ENCODE data around the gene STXBP4. TPM values are rescaled to one million over a fixed set of nuclear protein-coding genes. Genes with fewer than 3 reads are reported as not detected.

The STXBP4 gene
- total RNA-seq, 1 donor from 2014 or later: 12.0 TPM

GRCh38 chr17:54932711-54933110 lies 35.9 kb upstream of the STXBP4 start:
- intact Hi-C loops (cut with DNase I): no loop called here
- Histone ChIP-seq H3K27ac (no peak overlapping the region), H3K4me1 (no peaks in the 10 kb centered on the region), H3K9me3 (no peaks in the 10 kb centered on the region), H3K4me3 (no peak overlapping the region), H3K27me3 (no peaks in the 10 kb centered on the region), H3K36me3 (peaks cover 24% of the 10 kb centered on the region)
- TF ChIP-seq CTCF (IDR thresholded peaks at IDR 0.05): no peak
- DNase-seq: no peak
- ATAC-seq: no peak

GRCh38 chr17:54933921-54934320 lies 34.6 kb upstream of the STXBP4 start:
- H3K27ac ChIP-seq: no peak overlapping the region
- no peak for DNase-seq
- ATAC-seq: no peak
- H3K4me1 ChIP-seq: no peaks in the 10 kb centered on the region
- H3K27me3 ChIP-seq: no peaks in the 10 kb centered on the region
- intact Hi-C loops (cut with DNase I): no loop called here
- peaks cover 25% of the 10 kb centered on the region for H3K36me3 ChIP-seq
- no peak overlapping the region for H3K4me3 ChIP-seq
- no peaks in the 10 kb centered on the region for H3K9me3 ChIP-seq
- TF ChIP-seq CTCF (IDR thresholded peaks at IDR 0.05): no peak

- no peak for DNase-seq
- H3K36me3 ChIP-seq: peaks cover 33% of the 10 kb centered on the region
- no peaks in the 10 kb centered on the region for H3K9me3 ChIP-seq
- TF ChIP-seq CTCF (IDR thresholded peaks at IDR 0.05): no peak
- no peaks in the 10 kb centered on the region for H3K27me3 ChIP-seq
- no peak overlapping the region for H3K27ac ChIP-seq
- intact Hi-C loops (cut with DNase I): no loop called here
- no peak overlapping the region for H3K4me3 ChIP-seq
- ATAC-seq: no peak
- no peaks in the 10 kb centered on the region for H3K4me1 ChIP-seq
Observed at GRCh38 chr17:54935471-54935870, 33.1 kb upstream of the STXBP4 start.

GRCh38 chr17:54937018-54937417 lies 31.5 kb upstream of the STXBP4 start:
- DNase-seq: no peak
- no peaks in the 10 kb centered on the region for H3K4me1 ChIP-seq
- intact Hi-C loops (cut with DNase I): no loop called here
- TF ChIP-seq CTCF (IDR thresholded peaks at IDR 0.05): no peak
- no peaks in the 10 kb centered on the region for H3K9me3 ChIP-seq
- H3K27ac ChIP-seq: no peak overlapping the region
- no peaks in the 10 kb centered on the region for H3K27me3 ChIP-seq
- H3K4me3 ChIP-seq: no peak overlapping the region
- ATAC-seq: peak; percentile 60
- H3K36me3 ChIP-seq: peaks cover 27% of the 10 kb centered on the region

- ATAC-seq: no peak
- intact Hi-C loops (cut with DNase I): no loop called here
Observed at GRCh38 chr17:54937426-54937825, 31.1 kb upstream of the STXBP4 start.

More at GRCh38 chr17:54937426-54937825, 31.1 kb upstream of the STXBP4 start:
- H3K27ac ChIP-seq: no peak overlapping the region
- no peak for DNase-seq
- TF ChIP-seq CTCF (IDR thresholded peaks at IDR 0.05): no peak
- H3K9me3 ChIP-seq: no peaks in the 10 kb centered on the region
- peaks cover 22% of the 10 kb centered on the region for H3K36me3 ChIP-seq
- no peak overlapping the region for H3K4me3 ChIP-seq
- no peaks in the 10 kb centered on the region for H3K27me3 ChIP-seq
- no peaks in the 10 kb centered on the region for H3K4me1 ChIP-seq

All from upper lobe of right lung (tissue), 1 donor.